C4-2B (cell line): ENCODE measurements around the gene CLCNKB.

Experiments
- H3K27ac ChIP-seq: fragments of 450-650 bp; 2 replicates; pipeline ENCODE4 v1.5.1; 2017
- CTCF ChIP-seq: fragments of 450-650 bp; conservative IDR thresholded peaks from 2 replicates; pipeline ENCODE4 v1.5.1; 2017; ENCODE audit warnings: mild to moderate bottlenecking
- ZFX ChIP-seq: fragments of 450-650 bp; IDR thresholded peaks from 2 replicates; pipeline ENCODE4 v1.6.1; 2017

Gene CLCNKB

GRCh38 chr1:16093611-16094010 is 50.0 kb downstream of the CLCNKB start:
- no peak overlapping the region for H3K27ac ChIP-seq

GRCh38 chr1:16094453-16095158 is 51.0 kb downstream of the CLCNKB start:
- peak overlapping the region; percentile 50 for H3K27ac ChIP-seq
- TF ChIP-seq CTCF (no peak), ZFX (no peak)

More at GRCh38 chr1:16093611-16094010, 50.0 kb downstream of the CLCNKB start:
- no peak for TF ChIP-seq ZFX
- TF ChIP-seq CTCF, result no peak

GRCh38 chr1:16095447-16095846 is 51.9 kb downstream of the CLCNKB start:
- H3K27ac ChIP-seq, result peak overlapping the region; percentile 50
- TF ChIP-seq ZFX (no peak), CTCF (no peak)

GRCh38 chr1:16099412-16099811 is 55.8 kb downstream of the CLCNKB start:
- no peak overlapping the region for H3K27ac ChIP-seq
- TF ChIP-seq CTCF (no peak), ZFX (no peak)

GRCh38 chr1:16101623-16102022 is 58.0 kb downstream of the CLCNKB start:
- no peak for TF ChIP-seq CTCF
- no peak for TF ChIP-seq ZFX
- no peak overlapping the region for H3K27ac ChIP-seq
